ENCODE data around the gene CCDC182.

CCDC182 gene

GRCh38 chr17:57726213-57726790, 18.8 kb downstream of the CCDC182 start:
- DNase-seq: no peak

GRCh38 chr17:57724729-57725125, 20.4 kb downstream of the CCDC182 start:
- DNase-seq: no peak

DNA sequence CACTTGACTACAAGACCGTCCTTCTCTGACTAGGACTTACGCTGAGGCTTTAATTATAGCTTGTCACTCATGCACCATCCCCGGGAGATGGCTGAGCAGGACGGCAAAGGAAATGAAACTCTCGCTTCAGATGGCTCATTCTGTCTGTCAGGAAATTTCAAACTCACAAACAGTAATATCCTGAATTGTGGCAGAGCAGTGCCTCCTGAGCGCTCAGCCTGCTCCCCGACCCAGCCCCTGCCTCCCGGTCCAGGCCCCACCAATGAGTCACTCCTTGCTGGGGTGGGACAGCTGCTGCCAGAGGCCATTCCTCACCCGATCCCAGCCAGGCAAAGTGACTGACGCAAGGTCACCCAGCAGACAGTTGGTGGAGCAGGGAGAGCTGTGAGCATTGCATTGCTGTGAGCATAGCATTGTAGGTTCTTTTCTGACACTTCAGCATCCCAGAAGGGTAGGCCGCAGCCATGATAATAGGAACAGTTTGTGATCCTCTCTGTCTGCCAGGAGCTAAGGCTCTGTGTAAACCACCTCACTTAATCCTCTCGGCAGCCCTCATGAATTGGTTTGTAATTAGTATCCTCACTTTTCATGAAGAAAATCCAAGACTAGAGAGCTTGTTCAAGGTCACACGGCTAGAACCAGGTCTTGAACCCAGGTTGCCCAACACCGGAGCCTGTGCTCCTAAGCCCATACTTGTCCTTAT, 20.9 kb downstream of the CCDC182 start:
- no peak for DNase-seq

DNA sequence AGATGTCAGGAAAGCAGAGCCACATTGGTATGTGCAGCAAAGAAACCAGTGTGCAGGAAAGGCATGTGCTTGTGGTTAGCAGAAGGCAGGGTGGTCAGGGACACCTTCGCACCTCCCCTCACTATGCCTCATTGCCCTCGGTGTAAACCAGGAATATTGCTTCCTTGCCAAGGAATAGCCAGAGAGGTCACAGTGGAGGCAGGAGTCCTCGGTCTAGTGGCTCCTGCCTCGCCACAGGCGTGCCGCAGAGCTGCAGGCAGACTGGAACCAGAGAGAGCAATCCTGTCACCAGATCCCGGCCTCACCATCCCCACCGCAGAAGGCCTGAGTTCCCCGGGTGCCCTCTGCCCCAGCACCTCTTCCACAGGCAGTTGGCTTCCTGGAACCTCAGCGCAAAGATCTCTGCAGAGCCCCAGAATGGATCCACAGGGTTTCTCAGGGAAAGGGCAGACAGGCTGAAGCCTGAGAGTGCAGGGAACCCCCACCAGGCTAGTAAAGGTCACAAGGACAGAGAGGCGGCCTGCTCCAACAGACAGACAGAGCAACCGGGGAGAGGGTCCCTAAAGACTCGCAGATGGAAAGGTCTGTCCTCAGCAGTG, 21.6 kb downstream of the CCDC182 start:
- DNase-seq: no peak

DNA sequence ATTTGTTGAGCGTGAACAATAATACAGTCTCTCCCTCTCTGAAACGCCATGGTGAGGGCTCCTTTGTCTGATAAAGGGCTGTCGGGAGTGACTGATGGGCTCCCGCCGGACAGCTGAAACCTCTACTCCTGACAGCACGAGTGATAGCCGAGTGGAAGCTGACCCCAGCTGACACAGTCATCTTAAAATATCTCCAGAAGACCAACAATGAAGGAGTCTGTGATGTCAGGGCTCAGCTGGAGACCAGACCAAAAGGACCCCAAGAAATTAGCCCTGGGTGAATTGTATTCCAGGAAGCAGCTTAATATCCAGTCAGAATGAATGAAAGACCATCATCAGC, 22.4 kb downstream of the CCDC182 start:
- DNase-seq: no peak

DNA sequence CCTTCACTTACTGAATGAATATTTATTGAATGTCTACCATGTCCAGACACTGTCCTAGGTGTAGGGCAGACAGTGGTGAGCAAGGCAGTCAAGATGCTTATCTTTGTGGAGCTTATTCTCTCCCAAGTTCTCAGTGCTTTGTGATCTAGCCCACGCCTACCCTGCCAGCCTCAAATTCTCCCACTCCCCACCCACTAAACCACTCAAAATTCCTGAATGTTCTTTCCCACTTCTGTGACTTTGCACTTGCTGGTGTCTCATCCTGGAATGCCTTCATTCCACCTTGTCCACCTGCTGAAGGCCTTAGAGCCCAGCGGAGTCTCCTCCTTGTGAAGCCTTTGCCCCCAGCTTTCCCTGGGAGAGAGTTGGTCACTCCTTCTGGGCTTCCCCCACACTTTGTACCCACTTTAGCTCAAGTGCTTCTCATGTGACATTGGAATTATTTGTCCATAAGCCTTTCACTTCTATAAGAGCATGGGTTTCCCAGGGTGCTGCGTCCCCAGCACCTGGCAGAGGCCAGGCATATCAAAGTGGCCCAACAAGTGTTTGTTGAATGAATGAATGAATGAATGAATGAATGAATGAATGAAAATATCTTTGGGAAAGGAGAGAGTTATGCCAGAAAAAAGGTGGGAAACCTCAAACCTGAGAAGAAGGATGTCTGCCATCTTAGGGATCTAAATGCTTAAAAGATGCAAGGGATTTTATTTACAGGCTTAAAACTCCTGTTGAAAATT, 23.0 kb downstream of the CCDC182 start:
- DNase-seq: no peak

- no peak for DNase-seq
These were observed 24.6 kb downstream of the CCDC182 start for GRCh38 chr17:57720386-57721035.

- DNase-seq: no peak
These were observed 26.2 kb downstream of the CCDC182 start for GRCh38 chr17:57718878-57719277.

GRCh38 chr17:57715981-57716380, 29.1 kb downstream of the CCDC182 start:
- DNase-seq: no peak

- DNase-seq: no peak
These were observed 30.4 kb downstream of the CCDC182 start for GRCh38 chr17:57714665-57715180.

DNA sequence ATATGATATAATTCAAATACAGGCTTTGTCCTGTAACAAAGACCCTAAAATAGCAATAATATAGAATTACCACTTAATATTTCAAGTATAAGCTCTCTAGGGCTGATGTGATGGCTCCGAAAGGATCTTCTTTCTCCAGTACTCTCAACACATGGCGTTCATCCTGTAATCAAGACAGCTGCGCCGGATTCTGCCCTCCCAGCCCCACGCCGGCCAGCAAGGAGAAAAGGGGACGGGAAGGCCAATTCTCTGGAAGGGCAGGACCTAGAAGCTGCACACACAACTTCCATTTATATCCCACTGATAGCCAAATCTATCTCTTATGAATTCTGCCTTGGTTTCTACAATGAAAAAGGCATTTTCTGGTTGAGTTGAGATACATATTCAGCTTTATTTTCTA, 32.0 kb downstream of the CCDC182 start:
- DNase-seq: no peak

DNA sequence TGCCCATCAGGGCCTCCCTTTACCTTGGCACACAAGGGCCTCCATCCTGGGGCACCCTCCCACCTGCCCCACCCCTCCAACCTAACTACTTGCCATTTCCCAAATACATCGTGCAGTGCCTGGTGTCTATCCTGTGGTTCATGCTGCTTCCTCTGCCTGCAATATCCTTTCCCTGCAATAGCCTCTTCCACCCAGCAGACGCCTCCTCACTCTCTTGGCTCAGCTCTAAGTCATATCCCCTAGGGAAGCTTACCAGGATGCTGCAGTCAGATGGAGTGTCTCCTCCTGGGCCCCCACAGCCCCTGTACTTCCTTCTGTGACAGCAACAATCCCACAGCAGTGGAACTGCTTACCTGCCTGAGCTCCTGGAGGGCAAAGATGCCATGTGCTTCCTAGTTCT, 36.7 kb downstream of the CCDC182 start:
- DNase-seq: no peak

- no peak for DNase-seq
These were observed 37.2 kb downstream of the CCDC182 start for GRCh38 chr17:57707892-57708291.

GRCh38 chr17:57706761-57707160, 38.3 kb downstream of the CCDC182 start:
- DNase-seq: no peak

GRCh38 chr17:57705921-57706695, 39.0 kb downstream of the CCDC182 start:
- DNase-seq: no peak

DNA sequence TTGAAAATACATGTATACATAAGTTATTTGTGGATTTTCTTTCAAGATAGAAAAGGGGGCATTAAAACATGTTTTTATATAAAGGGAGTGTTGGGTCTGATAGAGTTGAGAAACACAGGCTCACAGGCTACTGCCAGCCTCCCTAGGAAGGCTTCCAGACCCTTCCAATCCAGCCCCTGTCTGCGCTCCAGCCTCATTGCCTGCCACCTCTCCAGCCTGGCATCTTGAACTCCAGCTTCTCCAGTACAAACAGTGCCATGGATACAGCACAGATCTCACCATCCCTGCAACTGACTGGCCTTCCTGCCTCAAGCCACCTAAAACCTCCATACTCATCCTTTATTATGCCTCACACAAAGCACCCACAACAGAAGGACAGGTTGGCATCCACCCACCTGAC, 40.7 kb downstream of the CCDC182 start:
- no peak for DNase-seq

- no peak for DNase-seq
These were observed 41.8 kb downstream of the CCDC182 start for GRCh38 chr17:57703273-57703672.

GRCh38 chr17:57701124-57701523, 44.0 kb downstream of the CCDC182 start:
- DNase-seq: peak; percentile 16

- DNase-seq: no peak
These were observed 45.3 kb downstream of the CCDC182 start for GRCh38 chr17:57699751-57700219.

- no peak for DNase-seq
These were observed 47.0 kb downstream of the CCDC182 start for GRCh38 chr17:57697891-57698711.

GRCh38 chr17:57697197-57697596, 47.9 kb downstream of the CCDC182 start:
- DNase-seq: no peak

Data from NCI-H1417 treated with DMSO at 0.1 percent for 48 hours (cell line).